K562 (cell line): Measurements from ENCODE around the gene NF1. TPM values are rescaled to one million over a fixed set of nuclear protein-coding genes. Genes with fewer than 3 reads are reported as not detected.

Source experiments
- ATAC-seq: fragments of 200-7000 bp; cut with Tn5 transposase; 3 replicates; pipeline ENCODE4 v1.9.1; 2020; ENCODE audit warnings: moderate library complexity
- BruUV-seq: library from RNA; stranded (reverse); fragments of 400-500 nt; replicated peaks from 2 replicates; lab custom pipeline; 2021; lab: Mats Ljungman, UMichigan
- CTCF ChIA-PET: fragments of 300-600 bp; formaldehyde crosslinking; extraction: SDS; loops from one replicate; lab custom pipeline; 2021; ENCODE audit warnings: low intra/inter-chr PET ratio; lab: Yijun Ruan, JAX
- POLR2A ChIA-PET: fragments of 300-600, 350-650 bp; sonication (Branson Sonifier 250); formaldehyde crosslinking; extraction: SDS; loops from one replicate; lab custom pipeline; 2021; ENCODE audit warnings: antibody characterized with exemption, inconsistent platforms; lab: Yijun Ruan, JAX
- DNase-seq, 4 experiments: peaks; one replicate each; pipeline versions ENCODE4 v3.0.0 to v3.0.0-alpha.2; 2011 to 2018; ENCODE audit warnings: low spot score in 3 of 4, mixed read lengths in 3 of 4; ENCODE audit errors: extremely low read depth in 1 of 4
- FAIRE-seq: peaks from 2 replicates; lab custom pipeline; 2011; peaks lifted over from hg19 to GRCh38; lab: Jason Lieb, UNC
- H2AFZ ChIP-seq: 2 replicates; pipeline ENCODE4 v1.6.0; 2011; ENCODE audit warnings: low read depth, low read length, control low read depth, inconsistent platforms
- H3K27ac ChIP-seq: fragments of 200-600 bp; 3 replicates; pipeline ENCODE4 v1.8.0; 2011; ENCODE audit warnings: low read depth, mild to moderate bottlenecking, control low read depth, inconsistent platforms, low read length, moderate library complexity, mixed read lengths; ENCODE audit errors: extremely low read depth
- H3K27me3 ChIP-seq, 2 experiments: fragments of 300-600 bp in 1 of 2; 2 replicates in 1 of 2; 3 replicates in 1 of 2; pipeline versions ENCODE4 v1.6.0 to v1.8.0; 2011; ENCODE audit warnings: inconsistent platforms in 2 of 2, low read length in 2 of 2, mild to moderate bottlenecking in 1 of 2, mixed read lengths in 1 of 2, moderate library complexity in 1 of 2; ENCODE audit not compliant: control insufficient read depth in 2 of 2, insufficient read depth in 2 of 2
- H3K36me3 ChIP-seq: fragments of 300-600 bp; 3 replicates; pipeline ENCODE4 v1.8.0; 2011; ENCODE audit warnings: mild to moderate bottlenecking, low read length, inconsistent platforms; ENCODE audit not compliant: control insufficient read depth, insufficient read depth
- H3K4me1 ChIP-seq, 2 experiments: fragments of 200-600 bp in 1 of 2; replicated peaks in 1 of 2; 2 replicates in 1 of 2; 3 replicates in 1 of 2; pipeline versions ENCODE4 v1.5.1 to v1.8.0; 2011; ENCODE audit warnings: inconsistent platforms in 2 of 2, low read length in 2 of 2, mild to moderate bottlenecking in 1 of 2, mixed read lengths in 1 of 2, moderate library complexity in 1 of 2; ENCODE audit not compliant: control insufficient read depth in 2 of 2, insufficient read depth in 2 of 2
- H3K4me2 ChIP-seq: 2 replicates; pipeline ENCODE4 v1.6.1; 2011; ENCODE audit warnings: low read length, control low read depth, inconsistent platforms, mixed read lengths; ENCODE audit not compliant: insufficient read depth
- H3K4me3 ChIP-seq: fragments of 200-600 bp; sonication (generic), shearing (Covaris generic); 2 replicates; pipeline ENCODE4 v1.5.1; 2016; ENCODE audit warnings: control low read depth, inconsistent platforms
- H3K79me2 ChIP-seq: fragments of 200-600 bp; 3 replicates; pipeline ENCODE4 v1.8.0; 2011; ENCODE audit warnings: low read length, inconsistent platforms; ENCODE audit not compliant: control insufficient read depth, insufficient read depth
- H3K9ac ChIP-seq, 2 experiments: 2 replicates each; pipeline versions ENCODE4 v1.6.0 to v1.6.1; 2011; ENCODE audit warnings: low read depth in 2 of 2, low read length in 2 of 2, control low read depth in 1 of 2, inconsistent platforms in 1 of 2, mild to moderate bottlenecking in 1 of 2, mixed read lengths in 1 of 2; ENCODE audit not compliant: insufficient read depth in 1 of 2
- H3K9me1 ChIP-seq: one replicate; pipeline ENCODE4 v1.6.0; 2011; ENCODE audit warnings: inconsistent platforms, mild to moderate bottlenecking, low read length, moderate library complexity; ENCODE audit not compliant: control insufficient read depth, insufficient read depth
- H3K9me3 ChIP-seq: replicated peaks from 2 replicates; pipeline ENCODE4 v1.5.1; 2011; ENCODE audit warnings: low read depth, low read length, inconsistent platforms; ENCODE audit not compliant: control insufficient read depth, insufficient read depth
- H4K20me1 ChIP-seq: replicated peaks from 2 replicates; pipeline ENCODE4 v1.6.1; 2011; ENCODE audit warnings: low read length, inconsistent platforms, mixed read lengths; ENCODE audit not compliant: control insufficient read depth, insufficient read depth
- BRD4 ChIP-seq: fragments of 200-600 bp; sonication (generic); IDR thresholded peaks from 2 replicates; pipeline ENCODE4 v1.6.1; 2017; ENCODE audit warnings: inconsistent platforms
- CBX3 ChIP-seq, 2 experiments: IDR thresholded peaks; 1 replicate in 1 of 2; 2 replicates in 1 of 2; pipeline ENCODE4 v1.6.1; 2012; ENCODE audit warnings: inconsistent platforms in 2 of 2, low read length in 2 of 2, borderline replicate concordance in 1 of 2, control low read depth in 1 of 2
- ESRRB ChIP-seq: fragments of 250-450 bp; sonication (Bioruptor Pico); IDR thresholded peaks from 2 replicates; pipeline ENCODE4 v1.5.0; 2020; ENCODE audit warnings: mild to moderate bottlenecking, moderate library complexity, borderline replicate concordance
- RFX1 ChIP-seq: fragments of 450-650 bp; IDR thresholded peaks from 2 replicates; pipeline ENCODE4 v1.6.1; 2016; ENCODE audit warnings: mild to moderate bottlenecking, moderate library complexity
- TAF1 ChIP-seq: IDR thresholded peaks from 2 replicates; pipeline ENCODE4 v1.6.1; 2011; ENCODE audit warnings: mild to moderate bottlenecking, low read length, moderate library complexity; ENCODE audit not compliant: insufficient read depth, control insufficient read depth, severe bottlenecking; ENCODE audit errors: extremely low read depth
- TFAM ChIP-seq: fragments of 250-450 bp; sonication (Bioruptor Pico); conservative IDR thresholded peaks from 2 replicates; pipeline ENCODE4 v1.5.0; 2021; ENCODE audit warnings: mild to moderate bottlenecking, moderate library complexity
- TRIM24 ChIP-seq, 2 experiments: fragments of 450-650 bp; IDR thresholded peaks; 2 replicates each; pipeline ENCODE4 v1.6.1; 2016
- ZNF584 ChIP-seq: fragments of 200-800 bp; sonication (Bioruptor generic); IDR thresholded peaks from 2 replicates; pipeline ENCODE4 v1.6.1; 2016; ENCODE audit warnings: low read depth, mild to moderate bottlenecking, missing genetic modification characterization, missing compliant biosample characterization
- WGBS: fragments of 100-300 bp; shearing (Covaris generic); methylation state at CpG from one replicate; pipeline ENCODE4 v1.1.6; 2016; ENCODE audit warnings: low coverage, mixed read lengths; ENCODE audit not compliant: insufficient coverage; ENCODE audit errors: missing lambda C conversion rate; 5-methylcytosine and 5-hydroxymethylcytosine counted together
- in situ Hi-C: fragments of 300-500 bp; cut with MboI; formaldehyde crosslinking; loops from 4 replicates; pipeline ENCODE4 v1.15.0; 2018; ENCODE audit warnings: inconsistent platforms, mixed read lengths
- intact Hi-C: fragments of 100-400 bp; cut with micrococcal nuclease; formaldehyde crosslinking; loops from 2 replicates; pipeline ENCODE4 v1.14.2; 2022
- polyA plus RNA-seq, 8 experiments: library from polyadenylated mRNA; depleted of rRNA in 4 of 8; stranded (reverse) in 5 of 8; unstranded in 3 of 8; fragments of >200 nt; fragmentation: Nextera tagmentation in 2 of 8; fragmentation: Illumina TruSeq in 1 of 8; extraction: Ambion mirVana in 2 of 8; extraction: Trizol in 1 of 8; gene quantifications; 2 replicates each; pipeline versions ENCODE4 v1.2.1 to v1.2.3, GENCODE V29; 2011 to 2014; ENCODE audit warnings: inconsistent platforms in 1 of 8, missing spikeins in 1 of 8
- total RNA-seq, 7 experiments: library from RNA; depleted of rRNA in 6 of 7; stranded (reverse); fragments of >200 nt in 6 of 7; fragmentation: Illumina TruSeq in 2 of 7; extraction: Trizol in 2 of 7; gene quantifications; 2 replicates each; pipeline versions ENCODE4 v1.2.1 to v1.2.3, GENCODE V29; 2011 to 2021; ENCODE audit warnings: low replicate concordance in 1 of 7
- TF ChIP-seq, protein P1 (sequence below): IDR thresholded peaks from 2 replicates; pipeline ENCODE4 v1.6.1; 2016; ENCODE audit warnings: missing genetic modification characterization, missing compliant biosample characterization

Gene NF1
- total and polyA plus RNA-seq, 9 of the 15 experiments (the other 6 are each of a cell fraction or from before 2014, with no cell fraction given): 3.4 to 41.9 (median 24.3) TPM

DNA sequence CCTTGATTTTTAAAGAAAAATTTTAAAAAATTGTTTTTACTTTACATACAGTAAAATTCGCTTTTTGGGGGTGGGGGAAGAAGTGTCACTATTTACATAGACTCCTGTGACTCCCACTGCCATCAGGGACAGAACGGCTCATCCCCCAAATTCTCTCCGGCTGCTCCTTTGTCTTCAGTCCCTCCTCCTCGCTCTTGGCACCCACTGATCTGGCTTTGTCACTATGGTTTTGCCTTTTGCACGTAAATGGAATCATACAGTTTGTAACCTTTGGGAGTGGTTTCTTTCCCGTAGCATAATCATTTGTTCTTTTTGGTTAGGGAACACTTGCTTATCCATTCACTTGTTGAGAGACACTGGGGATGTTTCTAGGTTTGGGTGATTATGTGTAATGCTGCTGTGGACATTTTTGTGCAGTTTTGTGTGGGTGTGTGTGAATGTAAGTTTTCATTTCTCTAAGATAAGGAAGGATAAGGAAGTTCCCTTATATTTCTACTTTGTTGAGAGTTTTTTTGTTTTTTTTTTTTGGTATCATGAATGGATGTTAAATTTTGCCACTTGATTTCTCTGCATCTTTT lies 324.1 kb downstream of the NF1 start:
- no peak overlapping the region for H3K4me3 ChIP-seq
- H3K79me2 ChIP-seq: no peaks in the 10 kb centered on the region
- no TSS peak for BruUV-seq
- intact Hi-C loops: no loop called here
- ChIA-PET POLR2A (no interaction called here), CTCF (no interaction called here)
- H2AFZ ChIP-seq: no peak overlapping the region
- peaks cover 20 to 49% of the 10 kb centered on the region in 2 experiments for H3K27me3 ChIP-seq
- TF ChIP-seq TFAM (CRISPR knock-in tag) (no peak), ZNF584 (CRISPR knock-in tag) (no peak), TRIM24 (IDR thresholded peaks at IDR 0.05) (no peak), CBX3 (IDR thresholded peaks at IDR 0.05; ENCODE audit: borderline replicate concordance in 1 of 2, low read length in 2 of 2) (no peak), RFX1 (no peak), TAF1 (no peak), BRD4 (no peak), ESRRB (CRISPR knock-in tag) (no peak)
- TF ChIP-seq, protein P1, sequence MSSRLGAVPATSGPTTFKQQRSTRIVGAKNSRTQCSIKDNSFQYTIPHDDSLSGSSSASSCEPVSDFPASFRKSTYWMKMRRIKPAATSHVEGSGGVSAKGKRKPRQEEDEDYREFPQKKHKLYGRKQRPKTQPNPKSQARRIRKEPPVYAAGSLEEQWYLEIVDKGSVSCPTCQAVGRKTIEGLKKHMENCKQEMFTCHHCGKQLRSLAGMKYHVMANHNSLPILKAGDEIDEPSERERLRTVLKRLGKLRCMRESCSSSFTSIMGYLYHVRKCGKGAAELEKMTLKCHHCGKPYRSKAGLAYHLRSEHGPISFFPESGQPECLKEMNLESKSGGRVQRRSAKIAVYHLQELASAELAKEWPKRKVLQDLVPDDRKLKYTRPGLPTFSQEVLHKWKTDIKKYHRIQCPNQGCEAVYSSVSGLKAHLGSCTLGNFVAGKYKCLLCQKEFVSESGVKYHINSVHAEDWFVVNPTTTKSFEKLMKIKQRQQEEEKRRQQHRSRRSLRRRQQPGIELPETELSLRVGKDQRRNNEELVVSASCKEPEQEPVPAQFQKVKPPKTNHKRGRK (tag): no peak
- H3K9ac ChIP-seq: no peak overlapping the region
- in situ Hi-C loops: no loop called here
- no peak for FAIRE-seq
- no peak overlapping the region for H3K27ac ChIP-seq
- ATAC-seq: no peak
- H3K4me2 ChIP-seq: no peak overlapping the region
- 2% methylated on average over 6 of the region's 6 CpGs for WGBS
- no peaks in the 10 kb centered on the region; a peak in 1 of 5 replicates for H3K4me1 ChIP-seq
- no peaks in the 10 kb centered on the region for H3K9me1 ChIP-seq
- no peak for DNase-seq
- H4K20me1 ChIP-seq: no peaks in the 10 kb centered on the region
- H3K9me3 ChIP-seq: peaks cover 6% of the 10 kb centered on the region; the same call in 1 of the 2 replicates
- no peaks in the 10 kb centered on the region for H3K36me3 ChIP-seq
